ENCODE measurements around the gene GALNT17.

The GALNT17 gene

GRCh38 chr7:71342202-71342601, 210.3 kb downstream of the GALNT17 start:
- DNase-seq (ENCODE audit: low read depth): no peak

- DNase-seq (ENCODE audit: low read depth): no peak
These were observed 211.1 kb downstream of the GALNT17 start for GRCh38 chr7:71343039-71343438.

GRCh38 chr7:71343892-71344291, 211.9 kb downstream of the GALNT17 start:
- no peak for DNase-seq (ENCODE audit: low read depth)

GRCh38 chr7:71345117-71345884, 213.4 kb downstream of the GALNT17 start:
- no peak for DNase-seq (ENCODE audit: low read depth)

- DNase-seq (ENCODE audit: low read depth): no peak
These were observed 217.1 kb downstream of the GALNT17 start for GRCh38 chr7:71348821-71349681.

GRCh38 chr7:71349682-71350481, 217.9 kb downstream of the GALNT17 start:
- no peak for DNase-seq (ENCODE audit: low read depth)

- DNase-seq (ENCODE audit: low read depth): no peak
These were observed 218.7 kb downstream of the GALNT17 start for GRCh38 chr7:71350680-71351079.

- no peak for DNase-seq (ENCODE audit: low read depth)
These were observed 222.8 kb downstream of the GALNT17 start for GRCh38 chr7:71354716-71355115.

GRCh38 chr7:71361451-71362032, 229.6 kb downstream of the GALNT17 start:
- DNase-seq (ENCODE audit: low read depth): no peak

- no peak for DNase-seq (ENCODE audit: low read depth)
These were observed 230.3 kb downstream of the GALNT17 start for GRCh38 chr7:71362240-71362639.

- DNase-seq (ENCODE audit: low read depth): no peak
These were observed 231.3 kb downstream of the GALNT17 start for GRCh38 chr7:71363223-71363622.

- DNase-seq (ENCODE audit: low read depth): no peak
These were observed 231.7 kb downstream of the GALNT17 start for GRCh38 chr7:71363627-71364026.

GRCh38 chr7:71364551-71364950, 232.6 kb downstream of the GALNT17 start:
- no peak for DNase-seq (ENCODE audit: low read depth)

- DNase-seq (ENCODE audit: low read depth): no peak
These were observed 241.0 kb downstream of the GALNT17 start for GRCh38 chr7:71372991-71373390.

- no peak for DNase-seq (ENCODE audit: low read depth)
These were observed 245.1 kb downstream of the GALNT17 start for GRCh38 chr7:71377062-71377461.

GRCh38 chr7:71377469-71377868, 245.5 kb downstream of the GALNT17 start:
- DNase-seq (ENCODE audit: low read depth): no peak

GRCh38 chr7:71384094-71384493, 252.2 kb downstream of the GALNT17 start:
- no peak for DNase-seq (ENCODE audit: low read depth)

- no peak for DNase-seq (ENCODE audit: low read depth)
These were observed 253.4 kb downstream of the GALNT17 start for GRCh38 chr7:71385330-71385729.

GRCh38 chr7:71386152-71386785, 254.3 kb downstream of the GALNT17 start:
- no peak for DNase-seq (ENCODE audit: low read depth)

- no peak for DNase-seq (ENCODE audit: low read depth)
These were observed 256.2 kb downstream of the GALNT17 start for GRCh38 chr7:71388181-71388580.

- DNase-seq (ENCODE audit: low read depth): no peak
These were observed 258.0 kb downstream of the GALNT17 start for GRCh38 chr7:71389976-71390375.

GRCh38 chr7:71393661-71394060, 261.7 kb downstream of the GALNT17 start:
- no peak for DNase-seq (ENCODE audit: low read depth)
